HCT116 (cell line): Measurements from ENCODE around the gene C11orf68. TPM values are rescaled to one million over a fixed set of nuclear protein-coding genes. Genes with fewer than 3 reads are reported as not detected.

Experiments
- ATAC-seq: fragments of 200-7000 bp; cut with Tn5 transposase; 2 replicates; pipeline ENCODE4 v1.9.1; 2020; ENCODE audit warnings: mild to moderate bottlenecking, moderate library complexity
- BruUV-seq: library from RNA; stranded (reverse); fragments of 400-500 nt; replicated peaks from 2 replicates; lab custom pipeline; 2021; lab: Mats Ljungman, UMichigan
- CTCF ChIA-PET: fragments of 300-600 bp; sonication (Branson Sonifier 250); formaldehyde crosslinking; loops from one replicate; lab custom pipeline; 2021; ENCODE audit warnings: antibody characterized with exemption; lab: Charles Lee
- POLR2A ChIA-PET: fragments of 300-600, 350-600 bp; sonication (Branson Sonifier 250); formaldehyde crosslinking; loops from one replicate; lab custom pipeline; 2021; ENCODE audit warnings: antibody characterized with exemption; lab: Charles Lee
- RAD21 ChIA-PET, 2 experiments: fragments of 300-600 bp; sonication (Branson Sonifier 250); formaldehyde crosslinking; loops; one replicate each; lab custom pipeline; 2023; ENCODE audit warnings: low total read pairs in 2 of 2; ENCODE audit not compliant: uncharacterized antibody in 2 of 2, unreplicated experiment in 2 of 2, low non-redundant PET in 1 of 2; lab: Charles Lee
- DNase-seq: peaks from one replicate; pipeline ENCODE4 v3.0.0-alpha.2; 2010; ENCODE audit warnings: low read depth, low spot score
- H2AFZ ChIP-seq: fragments of 200-600 bp; shearing (Covaris generic), sonication (generic); 2 replicates; pipeline ENCODE4 v1.6.1; 2017; ENCODE audit warnings: low read depth, mixed run types, mixed read lengths, antibody characterized with exemption, low read length; ENCODE audit not compliant: poor library complexity, severe bottlenecking
- H3K27ac ChIP-seq: 2 replicates; pipeline ENCODE4 v1.5.1; 2012; ENCODE audit warnings: low read depth, low read length
- H3K27me3 ChIP-seq: fragments of 200-600 bp; sonication (generic); 2 replicates; pipeline ENCODE4 v1.6.1; 2016; ENCODE audit warnings: mixed run types, low read length, mixed read lengths; ENCODE audit not compliant: insufficient read depth
- H3K36me3 ChIP-seq, 2 experiments: fragments of 200-500 bp in 1 of 2; fragments of 200-600 bp in 1 of 2; sonication (Bioruptor generic) in 1 of 2; sonication (generic) in 1 of 2; 2 replicates each; pipeline versions ENCODE4 v1.5.1 to v1.6.1; 2014 to 2016; ENCODE audit warnings: low read length in 2 of 2, inconsistent platforms in 1 of 2, mixed read lengths in 1 of 2, mixed run types in 1 of 2; ENCODE audit not compliant: insufficient read depth in 2 of 2, control insufficient read depth in 1 of 2
- H3K4me1 ChIP-seq, 2 experiments: fragments of 200-600 bp in 1 of 2; sonication (generic) in 1 of 2; 2 replicates each; pipeline versions ENCODE4 v1.5.1 to v1.6.1; 2012 to 2017; ENCODE audit warnings: low read length in 2 of 2, inconsistent platforms in 1 of 2, mild to moderate bottlenecking in 1 of 2, mixed read lengths in 1 of 2, mixed run types in 1 of 2, moderate library complexity in 1 of 2; ENCODE audit not compliant: insufficient read depth in 2 of 2, control insufficient read depth in 1 of 2
- H3K4me2 ChIP-seq: fragments of 200-600 bp; sonication (generic); 2 replicates; pipeline ENCODE4 v1.6.1; 2017; ENCODE audit warnings: mixed run types, low read length, mixed read lengths
- H3K4me3 ChIP-seq, 2 experiments: fragments of 200-600 bp in 1 of 2; sonication (generic) in 1 of 2; replicated peaks in 1 of 2; 2 replicates each; pipeline ENCODE4 v1.5.1; 2011 to 2016; ENCODE audit warnings: low read length in 2 of 2, control low read depth in 1 of 2, low read depth in 1 of 2, mild to moderate bottlenecking in 1 of 2, mixed read lengths in 1 of 2, mixed run types in 1 of 2
- H3K79me2 ChIP-seq: fragments of 200-600 bp; sonication (generic); 2 replicates; pipeline ENCODE4 v1.6.1; 2017; ENCODE audit warnings: mild to moderate bottlenecking, mixed run types, low read length, moderate library complexity, mixed read lengths; ENCODE audit not compliant: insufficient read depth
- H3K9ac ChIP-seq: fragments of 200-600 bp; sonication (generic); 2 replicates; pipeline ENCODE4 v1.6.1; 2016; ENCODE audit warnings: low read length, mixed read lengths
- H3K9me2 ChIP-seq: fragments of 200-600 bp; sonication (generic), shearing (Covaris generic); 2 replicates; pipeline ENCODE4 v1.6.1; 2017; ENCODE audit warnings: mixed run types, mild to moderate bottlenecking, moderate library complexity; ENCODE audit not compliant: insufficient read depth
- H3K9me3 ChIP-seq, 2 experiments: fragments of 200-500 bp in 1 of 2; fragments of 200-600 bp in 1 of 2; sonication (Bioruptor generic) in 1 of 2; sonication (generic) in 1 of 2; 2 replicates each; pipeline ENCODE4 v1.6.1; 2014 to 2017; ENCODE audit warnings: low read length in 2 of 2, mixed read lengths in 2 of 2, inconsistent platforms in 1 of 2, low read depth in 1 of 2, mild to moderate bottlenecking in 1 of 2, mixed run types in 1 of 2, moderate library complexity in 1 of 2; ENCODE audit not compliant: control insufficient read depth in 1 of 2, insufficient read depth in 1 of 2
- H4K20me1 ChIP-seq: fragments of 200-600 bp; sonication (generic), shearing (Covaris generic); 2 replicates; pipeline ENCODE4 v1.6.1; 2017; ENCODE audit warnings: mixed run types, mild to moderate bottlenecking, moderate library complexity; ENCODE audit not compliant: insufficient read depth
- ATF3 ChIP-seq: IDR thresholded peaks from 2 replicates; pipeline ENCODE4 v1.6.1; 2012
- CBX3 ChIP-seq: IDR thresholded peaks from 2 replicates; pipeline ENCODE4 v1.6.1; 2012; ENCODE audit warnings: low read depth
- CEBPB ChIP-seq: IDR thresholded peaks from 2 replicates; pipeline ENCODE4 v1.6.1; 2012; ENCODE audit warnings: low read depth
- EGR1 ChIP-seq: IDR thresholded peaks from 2 replicates; pipeline ENCODE4 v1.6.1; 2012; ENCODE audit warnings: low read depth
- ELF1 ChIP-seq: IDR thresholded peaks from 2 replicates; pipeline ENCODE4 v1.6.1; 2012; ENCODE audit warnings: low read depth, borderline replicate concordance
- EZH2 ChIP-seq: fragments of 200-600 bp; sonication (generic); IDR thresholded peaks from 2 replicates; pipeline ENCODE4 v1.6.1; 2017; ENCODE audit warnings: antibody characterized with exemption, mixed run types
- FOSL1 ChIP-seq: IDR thresholded peaks from 2 replicates; pipeline ENCODE4 v1.6.1; 2012; ENCODE audit warnings: low read depth
- JUND ChIP-seq: IDR thresholded peaks from 2 replicates; pipeline ENCODE4 v1.6.1; 2012
- POLR2A ChIP-seq: IDR thresholded peaks from 2 replicates; pipeline ENCODE4 v1.7.0; 2011; ENCODE audit warnings: borderline replicate concordance; ENCODE audit not compliant: insufficient read depth, insufficient read length; ENCODE audit errors: extremely low read depth
- RAD21 ChIP-seq: IDR thresholded peaks from 2 replicates; pipeline ENCODE4 v1.6.1; 2012; ENCODE audit warnings: low read depth, mild to moderate bottlenecking
- SIN3A ChIP-seq: IDR thresholded peaks from 2 replicates; pipeline ENCODE4 v1.6.1; 2012; ENCODE audit warnings: low read depth
- SP1 ChIP-seq: IDR thresholded peaks from 2 replicates; pipeline ENCODE4 v1.6.1; 2012; ENCODE audit warnings: low read depth
- TCF7L2 ChIP-seq: IDR thresholded peaks from 2 replicates; pipeline ENCODE4 v1.7.0; 2011; ENCODE audit warnings: borderline replicate concordance, inconsistent platforms; ENCODE audit not compliant: insufficient read depth, insufficient read length; ENCODE audit errors: extremely low read depth
- ZFX ChIP-seq: fragments of 450-650 bp; IDR thresholded peaks from 2 replicates; pipeline ENCODE4 v1.6.1; 2017
- ZNF274 ChIP-seq: fragments of 200-500 bp; sonication (Bioruptor generic); IDR thresholded peaks from 2 replicates; pipeline ENCODE4 v1.6.1; 2014; ENCODE audit warnings: mild to moderate bottlenecking, low read depth, low read length, inconsistent platforms
- intact Hi-C: fragments of 100-400 bp; cut with micrococcal nuclease; formaldehyde crosslinking; loops from 2 replicates; pipeline ENCODE4 v1.10.0; 2022
- total RNA-seq: library from RNA; stranded (reverse); gene quantifications from one replicate; pipeline ENCODE4 v1.2.1, GENCODE V29; 2021; ENCODE audit not compliant: unreplicated experiment
- TF ChIP-seq, protein P1 (sequence below): IDR thresholded peaks from 2 replicates; pipeline ENCODE4 v1.6.1; 2012; ENCODE audit warnings: low read depth

The C11orf68 gene
- total RNA-seq, 1 experiment from 2014 or later: 49.8 TPM

- Histone ChIP-seq H3K4me3 (peak overlapping the region; percentile 76), H3K4me2 (peak overlapping the region; percentile 87), H3K9me2 (no peaks in the 10 kb centered on the region), H3K4me1 (peaks cover 8 to 21% of the 10 kb centered on the region in 2 experiments; a peak in 3 of 4 replicates), H4K20me1 (no peaks in the 10 kb centered on the region), H3K79me2 (peaks cover 41% of the 10 kb centered on the region), H3K27me3 (no peaks in the 10 kb centered on the region), H3K27ac (peak overlapping the region; percentile 81), H3K36me3 (peaks cover 10 to 21% of the 10 kb centered on the region in 2 experiments; a peak in 3 of 4 replicates), H2AFZ (no peak overlapping the region), H3K9ac (peak overlapping the region; percentile 96), H3K9me3 (no peaks in the 10 kb centered on the region)
- no TSS peak for BruUV-seq
- RAD21 ChIA-PET: interaction anchor here in 1 of 2 experiments (1.2 kb wide), 1 partner anchor 73 kb away, joined by 4 read pairs; the partner anchor contains the start of gene FIBP
- CTCF ChIA-PET: no interaction called here
- POLR2A ChIA-PET: no interaction called here
- TF ChIP-seq TCF7L2 (no peak), SP1 (no peak), POLR2A (no peak), ATF3 (no peak), EZH2 (no peak), RAD21 (no peak), JUND (no peak), ELF1 (no peak), FOSL1 (no peak), ZNF274 (no peak), CBX3 (no peak), ZFX (no peak), EGR1 (no peak), CEBPB (no peak), SIN3A (no peak)
- TF ChIP-seq, protein P1, sequence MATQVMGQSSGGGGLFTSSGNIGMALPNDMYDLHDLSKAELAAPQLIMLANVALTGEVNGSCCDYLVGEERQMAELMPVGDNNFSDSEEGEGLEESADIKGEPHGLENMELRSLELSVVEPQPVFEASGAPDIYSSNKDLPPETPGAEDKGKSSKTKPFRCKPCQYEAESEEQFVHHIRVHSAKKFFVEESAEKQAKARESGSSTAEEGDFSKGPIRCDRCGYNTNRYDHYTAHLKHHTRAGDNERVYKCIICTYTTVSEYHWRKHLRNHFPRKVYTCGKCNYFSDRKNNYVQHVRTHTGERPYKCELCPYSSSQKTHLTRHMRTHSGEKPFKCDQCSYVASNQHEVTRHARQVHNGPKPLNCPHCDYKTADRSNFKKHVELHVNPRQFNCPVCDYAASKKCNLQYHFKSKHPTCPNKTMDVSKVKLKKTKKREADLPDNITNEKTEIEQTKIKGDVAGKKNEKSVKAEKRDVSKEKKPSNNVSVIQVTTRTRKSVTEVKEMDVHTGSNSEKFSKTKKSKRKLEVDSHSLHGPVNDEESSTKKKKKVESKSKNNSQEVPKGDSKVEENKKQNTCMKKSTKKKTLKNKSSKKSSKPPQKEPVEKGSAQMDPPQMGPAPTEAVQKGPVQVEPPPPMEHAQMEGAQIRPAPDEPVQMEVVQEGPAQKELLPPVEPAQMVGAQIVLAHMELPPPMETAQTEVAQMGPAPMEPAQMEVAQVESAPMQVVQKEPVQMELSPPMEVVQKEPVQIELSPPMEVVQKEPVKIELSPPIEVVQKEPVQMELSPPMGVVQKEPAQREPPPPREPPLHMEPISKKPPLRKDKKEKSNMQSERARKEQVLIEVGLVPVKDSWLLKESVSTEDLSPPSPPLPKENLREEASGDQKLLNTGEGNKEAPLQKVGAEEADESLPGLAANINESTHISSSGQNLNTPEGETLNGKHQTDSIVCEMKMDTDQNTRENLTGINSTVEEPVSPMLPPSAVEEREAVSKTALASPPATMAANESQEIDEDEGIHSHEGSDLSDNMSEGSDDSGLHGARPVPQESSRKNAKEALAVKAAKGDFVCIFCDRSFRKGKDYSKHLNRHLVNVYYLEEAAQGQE: no peak
- peak; percentile 41 for ATAC-seq
- no peak for DNase-seq
- intact Hi-C loops: loop anchor here (2.0 kb wide), 1 partner anchor 72 kb away; the partner anchor contains the start of gene FIBP
Measured at GRCh38 chr11:65960824-65961266, 42.0 kb upstream of the C11orf68 start.
